HepG2 (cell line): ENCODE data around the gene CARS2. TPM values are rescaled to one million over a fixed set of nuclear protein-coding genes. Genes with fewer than 3 reads are reported as not detected.

ENCODE experiments used
- ATAC-seq: fragments of 200-7000 bp; cut with Tn5 transposase; 3 replicates; pipeline ENCODE4 v1.9.1; 2020; ENCODE audit warnings: mild to moderate bottlenecking, moderate library complexity
- BruUV-seq: library from RNA; stranded (reverse); fragments of 400-500 nt; replicated peaks from 2 replicates; lab custom pipeline; 2021; lab: Mats Ljungman, UMichigan
- CTCF ChIA-PET: fragments of 300-600 bp; formaldehyde crosslinking; extraction: SDS; loops from one replicate; lab custom pipeline; 2021; ENCODE audit warnings: low total read pairs, inconsistent platforms, low intra/inter-chr PET ratio; lab: Yijun Ruan, JAX
- POLR2A ChIA-PET: fragments of 350-600 bp; sonication (Branson Sonifier 250); formaldehyde crosslinking; loops from one replicate; lab custom pipeline; 2020; ENCODE audit warnings: antibody characterized with exemption, inconsistent platforms; lab: Yijun Ruan, JAX
- DNase-seq: peaks from one replicate; pipeline ENCODE4 v3.0.0-alpha.2; 2015; ENCODE audit warnings: low spot score
- FAIRE-seq: peaks from 3 replicates; lab custom pipeline; 2011; peaks lifted over from hg19 to GRCh38; lab: Jason Lieb, UNC
- H2AFZ ChIP-seq: one replicate; pipeline ENCODE4 v1.6.1; 2011; ENCODE audit warnings: low read length, inconsistent platforms
- H3K27ac ChIP-seq: fragments of 300-600 bp; 3 replicates; pipeline ENCODE4 v1.8.0; 2011; ENCODE audit warnings: mixed run types, mild to moderate bottlenecking, mixed read lengths, low read length, inconsistent platforms; ENCODE audit not compliant: insufficient read depth; ENCODE audit errors: extremely low read length
- H3K27me3 ChIP-seq, 2 experiments: fragments of 200-600 bp in 1 of 2; 2 replicates in 1 of 2; 3 replicates in 1 of 2; pipeline versions ENCODE4 v1.6.0 to v1.8.0; 2011; ENCODE audit warnings: low read length in 2 of 2, mild to moderate bottlenecking in 2 of 2, moderate library complexity in 2 of 2, inconsistent platforms in 1 of 2; ENCODE audit not compliant: insufficient read depth in 2 of 2, control insufficient read depth in 1 of 2
- H3K36me3 ChIP-seq, 2 experiments: fragments of 200-600 bp in 1 of 2; replicated peaks in 1 of 2; 2 replicates in 1 of 2; 3 replicates in 1 of 2; pipeline versions ENCODE4 v1.5.1 to v1.8.0; 2011; ENCODE audit warnings: low read length in 2 of 2, inconsistent platforms in 1 of 2; ENCODE audit not compliant: insufficient read depth in 2 of 2, control insufficient read depth in 1 of 2
- H3K4me1 ChIP-seq: 2 replicates; pipeline ENCODE4 v1.5.1; 2012; ENCODE audit warnings: low read length, inconsistent platforms; ENCODE audit not compliant: insufficient read depth
- H3K4me2 ChIP-seq: 2 replicates; pipeline ENCODE4 v1.6.0; 2011; ENCODE audit warnings: low read depth, low read length, inconsistent platforms
- H3K4me3 ChIP-seq, 3 experiments: fragments of 200-600 bp in 1 of 3; sonication (generic), shearing (Covaris generic) in 1 of 3; replicated peaks in 1 of 3; 2 replicates each; pipeline ENCODE4 v1.5.1; 2011 to 2016; ENCODE audit warnings: low read length in 3 of 3, inconsistent platforms in 2 of 3, low read depth in 2 of 3, mild to moderate bottlenecking in 2 of 3, control low read depth in 1 of 3, mixed read lengths in 1 of 3; ENCODE audit not compliant: insufficient read depth in 1 of 3
- H3K79me2 ChIP-seq: one replicate; pipeline ENCODE4 v1.6.1; 2011; ENCODE audit warnings: low read length, inconsistent platforms; ENCODE audit not compliant: insufficient read depth
- H3K9ac ChIP-seq: 2 replicates; pipeline ENCODE4 v1.6.0; 2011; ENCODE audit warnings: mild to moderate bottlenecking, low read depth, low read length, inconsistent platforms; ENCODE audit not compliant: insufficient read depth
- H3K9me3 ChIP-seq: 2 replicates; pipeline ENCODE4 v1.5.1; 2012; ENCODE audit warnings: mild to moderate bottlenecking, low read length
- H4K20me1 ChIP-seq: 2 replicates; pipeline ENCODE4 v1.6.0; 2011; ENCODE audit warnings: inconsistent platforms, mild to moderate bottlenecking, low read length, moderate library complexity; ENCODE audit not compliant: insufficient read depth
- CCAR2 ChIP-seq: fragments of 200-400 bp; formaldehyde crosslinking; optimal IDR thresholded peaks from 2 replicates; pipeline ENCODE3; 2018; ENCODE audit warnings: low read depth, mild to moderate bottlenecking, low read length, moderate library complexity
- CHD4 ChIP-seq: fragments of 200-600 bp; sonication (generic); IDR thresholded peaks from 2 replicates; pipeline ENCODE4 v1.7.0; 2017; ENCODE audit warnings: mild to moderate bottlenecking, low read length, borderline replicate concordance
- GRHL1 ChIP-seq: sonication (generic); formaldehyde crosslinking; conservative IDR thresholded peaks from 2 replicates; pipeline ENCODE4 v1.8.0; 2022; ENCODE audit warnings: missing genetic modification reagents
- HOXA3 ChIP-seq: sonication (generic); formaldehyde crosslinking; IDR thresholded peaks from 2 replicates; pipeline ENCODE4 v1.5.0; 2020; ENCODE audit warnings: missing genetic modification reagents
- HOXA9 ChIP-seq: sonication (generic); formaldehyde crosslinking; IDR thresholded peaks from 2 replicates; pipeline ENCODE4 v1.8.1; 2022; ENCODE audit warnings: missing genetic modification reagents, mild to moderate bottlenecking, moderate library complexity, borderline replicate concordance
- NR2C2 ChIP-seq: sonication (generic); formaldehyde crosslinking; IDR thresholded peaks from 2 replicates; pipeline ENCODE4 v1.4.0; 2020; ENCODE audit warnings: missing genetic modification reagents, mild to moderate bottlenecking, moderate library complexity, borderline replicate concordance
- RFX3 ChIP-seq: IDR thresholded peaks from 2 replicates; pipeline ENCODE4 v1.6.1; 2016; ENCODE audit warnings: missing biosample characterization, missing genetic modification reagents
- SIX1 ChIP-seq: sonication (generic); formaldehyde crosslinking; IDR thresholded peaks from 2 replicates; pipeline ENCODE4 v1.4.0; 2020; ENCODE audit warnings: missing genetic modification reagents, borderline replicate concordance
- SMARCE1 ChIP-seq: fragments of 450-650 bp; IDR thresholded peaks from 2 replicates; pipeline ENCODE4 v1.6.1; 2017; ENCODE audit warnings: borderline replicate concordance
- SOX5 ChIP-seq: IDR thresholded peaks from 2 replicates; pipeline ENCODE4 v1.6.1; 2016; ENCODE audit warnings: borderline replicate concordance
- U2AF1 ChIP-seq: fragments of 200-400 bp; formaldehyde crosslinking; optimal IDR thresholded peaks from 2 replicates; pipeline ENCODE3; 2017; ENCODE audit warnings: mild to moderate bottlenecking, low read depth, low read length
- ZNF256 ChIP-seq: sonication (generic); formaldehyde crosslinking; conservative IDR thresholded peaks from 2 replicates; pipeline ENCODE4 v1.4.0; 2020; ENCODE audit warnings: missing genetic modification reagents
- ZNF513 ChIP-seq: sonication (generic); formaldehyde crosslinking; conservative IDR thresholded peaks from 2 replicates; pipeline ENCODE4 v1.5.0; 2020; ENCODE audit warnings: missing genetic modification reagents
- ZNF607 ChIP-seq: sonication (generic); formaldehyde crosslinking; IDR thresholded peaks from 2 replicates; pipeline ENCODE4 v1.5.1; 2020; ENCODE audit warnings: missing genetic modification reagents, mild to moderate bottlenecking, borderline replicate concordance
- WGBS: methylation state at CpG from one replicate; pipeline ENCODE4 v1.1.6; 2017; ENCODE audit warnings: low lambda C conversion rate; 5-methylcytosine and 5-hydroxymethylcytosine counted together
- in situ Hi-C: cut with HindIII; loops from 2 replicates; pipeline ENCODE4 v1.10.0; 2017; ENCODE audit warnings: low pct_unique_long_range_greater_than_20kb; ENCODE audit not compliant: extremely low pct_ligation_motif_present
- intact Hi-C: fragments of 100-400 bp; cut with micrococcal nuclease; formaldehyde crosslinking; loops from one replicate; pipeline ENCODE4 v1.10.0; 2022; ENCODE audit not compliant: unreplicated experiment
- polyA plus RNA-seq, 8 experiments: library from polyadenylated mRNA; depleted of rRNA in 3 of 8; stranded (reverse) in 7 of 8; unstranded in 1 of 8; fragments of >200 nt; fragmentation: Illumina TruSeq in 4 of 8; extraction: Trizol in 4 of 8; gene quantifications; 2 replicates each; pipeline versions ENCODE4 v1.2.1 to v1.2.3, GENCODE V29; 2011 to 2016; ENCODE audit warnings: low read depth in 4 of 8, missing spikeins in 1 of 8, mixed read lengths in 1 of 8; ENCODE audit not compliant: insufficient read depth in 1 of 8
- total RNA-seq, 5 experiments: library from RNA; depleted of rRNA; stranded (reverse); fragments of >200 nt; fragmentation: Illumina TruSeq; extraction: Trizol; gene quantifications; 2 replicates each; pipeline ENCODE4 v1.2.3, GENCODE V29; 2016; ENCODE audit warnings: low read depth in 1 of 5
- TF ChIP-seq, protein P1 (sequence below): sonication (generic); formaldehyde crosslinking; IDR thresholded peaks from 2 replicates; pipeline ENCODE4 v1.4.0; 2020; ENCODE audit warnings: missing genetic modification reagents
- TF ChIP-seq, protein P2 (sequence below): IDR thresholded peaks from 2 replicates; pipeline ENCODE4 v1.6.1; 2018; ENCODE audit warnings: missing genetic modification reagents, mild to moderate bottlenecking, missing compliant biosample characterization
- TF ChIP-seq, protein P3 (sequence below): sonication (generic); formaldehyde crosslinking; IDR thresholded peaks from 2 replicates; pipeline ENCODE4 v1.5.1; 2020; ENCODE audit warnings: mild to moderate bottlenecking, moderate library complexity, missing genetic modification reagents

CARS2 gene
- total and polyA plus RNA-seq, 2 of the 13 experiments (the other 11 are each of a cell fraction or from before 2014, with no cell fraction given) = 41.1 to 59.3 TPM

DNA sequence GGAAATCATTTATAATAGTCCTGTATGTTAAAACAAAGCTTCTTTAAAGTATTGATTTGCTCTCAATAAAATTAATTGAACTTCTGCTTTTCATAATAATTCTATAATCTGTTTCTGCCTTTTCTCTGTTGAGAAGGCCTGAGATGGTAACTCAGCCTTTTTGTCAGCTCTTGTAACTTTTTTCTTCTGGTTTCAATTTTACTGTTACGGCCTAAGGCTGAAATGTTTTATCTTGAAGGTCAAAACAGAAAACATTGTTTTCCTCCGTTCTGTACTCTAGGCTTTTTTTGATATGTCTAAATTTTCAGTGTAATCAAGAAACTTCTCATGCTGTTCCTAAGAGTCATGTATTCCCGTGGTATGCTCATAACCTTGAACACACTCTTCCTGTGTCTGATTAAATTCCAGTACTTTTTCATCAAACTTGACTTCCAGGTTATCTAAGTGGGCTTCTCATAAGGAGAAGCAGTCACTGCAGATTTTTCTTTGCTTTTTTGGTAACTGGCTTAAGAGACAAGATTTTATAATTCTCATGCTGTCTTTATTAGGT is 98.2 kb downstream of the CARS2 start:
- Histone ChIP-seq H2AFZ (no peak overlapping the region), H3K9me3 (no peaks in the 10 kb centered on the region), H3K9ac (no peak overlapping the region), H3K79me2 (no peaks in the 10 kb centered on the region), H3K4me1 (peaks cover 32% of the 10 kb centered on the region), H3K4me2 (no peak overlapping the region), H3K36me3 (no peaks in the 10 kb centered on the region), H3K27ac (no peak overlapping the region), H3K27me3 (peaks cover 1 to 13% of the 10 kb centered on the region in 2 experiments; a peak in 3 of 5 replicates), H3K4me3 (no peak overlapping the region), H4K20me1 (no peaks in the 10 kb centered on the region)
- ChIA-PET POLR2A (no interaction called here), CTCF (no interaction called here)
- BruUV-seq = no TSS peak
- 49% methylated on average over 3 of the region's 3 CpGs for WGBS
- in situ Hi-C loops = no loop called here
- FAIRE-seq = no peak
- no peak for ATAC-seq
- intact Hi-C loops = no loop called here
- DNase-seq = no peak
- TF ChIP-seq SIX1 = no peak
- TF ChIP-seq U2AF1 = no peak
- TF ChIP-seq RFX3 (CRISPR knock-in tag) = no peak
- TF ChIP-seq NR2C2 (CRISPR knock-in tag) = no peak
- TF ChIP-seq CHD4 = no peak
- no peak for TF ChIP-seq HOXA3 (CRISPR knock-in tag)
- TF ChIP-seq ZNF513 (CRISPR knock-in tag) = no peak
- TF ChIP-seq, protein P1, sequence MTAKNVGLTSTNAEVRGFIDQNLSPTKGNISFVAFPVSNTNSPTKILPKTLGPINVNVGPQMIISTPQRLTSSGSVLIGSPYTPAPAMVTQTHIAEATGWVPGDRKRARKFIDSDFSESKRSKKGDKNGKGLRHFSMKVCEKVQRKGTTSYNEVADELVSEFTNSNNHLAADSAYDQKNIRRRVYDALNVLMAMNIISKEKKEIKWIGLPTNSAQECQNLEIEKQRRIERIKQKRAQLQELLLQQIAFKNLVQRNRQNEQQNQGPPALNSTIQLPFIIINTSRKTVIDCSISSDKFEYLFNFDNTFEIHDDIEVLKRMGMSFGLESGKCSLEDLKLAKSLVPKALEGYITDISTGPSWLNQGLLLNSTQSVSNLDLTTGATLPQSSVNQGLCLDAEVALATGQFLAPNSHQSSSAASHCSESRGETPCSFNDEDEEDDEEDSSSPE = no peak
- TF ChIP-seq, protein P2, sequence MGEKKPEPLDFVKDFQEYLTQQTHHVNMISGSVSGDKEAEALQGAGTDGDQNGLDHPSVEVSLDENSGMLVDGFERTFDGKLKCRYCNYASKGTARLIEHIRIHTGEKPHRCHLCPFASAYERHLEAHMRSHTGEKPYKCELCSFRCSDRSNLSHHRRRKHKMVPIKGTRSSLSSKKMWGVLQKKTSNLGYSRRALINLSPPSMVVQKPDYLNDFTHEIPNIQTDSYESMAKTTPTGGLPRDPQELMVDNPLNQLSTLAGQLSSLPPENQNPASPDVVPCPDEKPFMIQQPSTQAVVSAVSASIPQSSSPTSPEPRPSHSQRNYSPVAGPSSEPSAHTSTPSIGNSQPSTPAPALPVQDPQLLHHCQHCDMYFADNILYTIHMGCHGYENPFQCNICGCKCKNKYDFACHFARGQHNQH (CRISPR knock-in tag) = no peak
- TF ChIP-seq, protein P3, sequence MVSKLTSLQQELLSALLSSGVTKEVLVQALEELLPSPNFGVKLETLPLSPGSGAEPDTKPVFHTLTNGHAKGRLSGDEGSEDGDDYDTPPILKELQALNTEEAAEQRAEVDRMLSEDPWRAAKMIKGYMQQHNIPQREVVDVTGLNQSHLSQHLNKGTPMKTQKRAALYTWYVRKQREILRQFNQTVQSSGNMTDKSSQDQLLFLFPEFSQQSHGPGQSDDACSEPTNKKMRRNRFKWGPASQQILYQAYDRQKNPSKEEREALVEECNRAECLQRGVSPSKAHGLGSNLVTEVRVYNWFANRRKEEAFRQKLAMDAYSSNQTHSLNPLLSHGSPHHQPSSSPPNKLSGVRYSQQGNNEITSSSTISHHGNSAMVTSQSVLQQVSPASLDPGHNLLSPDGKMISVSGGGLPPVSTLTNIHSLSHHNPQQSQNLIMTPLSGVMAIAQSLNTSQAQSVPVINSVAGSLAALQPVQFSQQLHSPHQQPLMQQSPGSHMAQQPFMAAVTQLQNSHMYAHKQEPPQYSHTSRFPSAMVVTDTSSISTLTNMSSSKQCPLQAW (CRISPR knock-in tag) = no peak
- no peak for TF ChIP-seq SMARCE1
- no peak for TF ChIP-seq SOX5 (CRISPR knock-in tag)
- no peak for TF ChIP-seq ZNF607 (CRISPR knock-in tag)
- TF ChIP-seq ZNF256 (CRISPR knock-in tag) = no peak
- TF ChIP-seq CCAR2 = no peak
- TF ChIP-seq HOXA9 (CRISPR knock-in tag) = no peak
- TF ChIP-seq GRHL1 (CRISPR knock-in tag) = no peak
